Stimulated activated CD4-positive, alpha-beta T cell treated with anti-CD3 and anti-CD28 coated beads, TNF-alpha, amount 100 ng/mL, for 24 hours (primary cell): Measurements from ENCODE around the gene SHISA5.

Experiments
- DNase-seq, 3 experiments: peaks; one replicate each; pipeline ENCODE4 v3.0.0-alpha.2; 2020; ENCODE audit warnings: low read depth in 3 of 3

SHISA5 gene

DNA sequence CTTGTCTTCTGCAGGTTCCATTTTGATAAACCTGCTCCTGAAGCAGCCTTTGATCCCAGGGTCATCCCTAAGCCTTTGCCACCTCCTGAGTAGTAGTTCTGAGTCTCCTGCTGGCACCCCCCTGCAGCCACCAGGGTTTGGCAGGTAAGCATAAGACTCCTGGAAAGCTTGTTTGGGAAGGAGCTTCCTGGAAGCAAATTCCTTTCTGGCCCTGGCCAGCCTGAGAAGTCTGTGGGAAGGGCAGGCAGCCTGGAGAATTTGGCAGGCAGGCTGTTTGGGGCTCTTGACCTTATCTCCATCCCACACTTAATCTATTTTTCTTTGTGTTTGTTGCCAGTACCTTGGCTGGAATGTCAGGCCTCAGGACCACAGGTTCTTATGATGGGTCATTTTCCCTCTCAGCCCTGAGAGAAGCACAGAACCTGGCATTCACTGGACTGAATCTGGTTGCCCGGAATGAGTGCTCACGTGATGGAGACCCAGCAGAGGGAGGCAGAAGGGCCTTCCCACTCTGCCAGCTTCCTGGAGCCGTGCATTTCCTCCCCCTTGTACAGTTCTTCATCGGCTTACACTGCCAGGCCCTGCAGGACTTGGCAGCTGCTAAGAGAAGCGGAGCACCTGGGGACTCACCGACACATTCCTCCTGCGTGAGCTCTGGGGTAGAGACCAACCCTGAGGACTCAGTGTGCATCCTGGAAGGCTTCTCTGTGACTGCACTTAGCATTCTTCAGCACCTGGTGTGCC, 44.0 kb downstream of the SHISA5 start:
- DNase-seq = no peak

- no peak for DNase-seq
Observed at GRCh38 chr3:48459331-48459730, 44.6 kb downstream of the SHISA5 start.

- no peak for DNase-seq
Observed at GRCh38 chr3:48456456-48456855, 47.5 kb downstream of the SHISA5 start.

DNA sequence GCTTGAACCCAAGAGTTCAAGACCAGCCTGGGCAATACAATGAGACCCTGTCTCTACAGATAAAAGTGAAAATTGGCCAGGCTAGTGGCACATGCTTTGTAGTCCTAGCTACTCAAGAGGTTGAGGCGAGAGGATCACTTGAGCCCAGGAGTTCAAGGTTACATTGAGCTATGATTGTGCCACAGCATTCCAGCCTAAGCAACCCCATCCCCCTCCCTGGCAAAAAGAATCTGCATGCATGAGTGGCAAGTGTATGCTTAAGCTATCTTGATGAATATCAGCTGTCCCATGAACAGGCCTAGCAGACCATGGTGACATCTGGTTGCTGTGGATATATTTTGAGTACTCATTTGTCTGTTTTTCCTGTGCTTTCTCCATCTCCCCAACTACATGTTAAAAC, 52.7 kb downstream of the SHISA5 start:
- DNase-seq = no peak

- DNase-seq = peak; percentile 76 to 87 (median 77)
Observed at GRCh38 chr3:48446425-48447193, 57.4 kb downstream of the SHISA5 start, which contains the start of gene ATRIP. Gene ATRIP, plus strand, starts transcription at chr3:48446737. Its CDS starts 109 bp downstream, at chr3:48446846.

DNA sequence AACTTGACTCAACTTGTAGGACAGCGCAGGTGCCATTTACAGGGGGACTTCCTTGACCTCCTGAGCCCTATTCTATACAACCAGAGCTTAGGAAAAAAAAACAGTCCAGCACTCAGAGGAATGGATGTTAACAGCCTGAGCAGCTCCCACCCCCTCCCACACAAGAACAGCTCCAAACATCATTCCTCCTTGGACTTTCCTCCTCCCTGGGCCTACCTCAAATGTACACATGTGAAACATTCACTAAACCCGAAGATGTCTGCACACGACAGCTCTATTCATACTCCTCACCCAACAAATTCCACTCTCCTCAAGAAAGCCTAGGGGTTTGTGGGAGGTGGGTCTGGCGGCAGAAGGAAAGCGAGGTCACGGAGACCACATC, 57.9 kb downstream of the SHISA5 start:
- DNase-seq = no peak

- no peak for DNase-seq
Observed at GRCh38 chr3:48445277-48445882, 58.6 kb downstream of the SHISA5 start.

- no peak for DNase-seq
Observed at GRCh38 chr3:48441940-48442339, 62.0 kb downstream of the SHISA5 start.

- DNase-seq = no peak
Observed at GRCh38 chr3:48440590-48440958, 63.4 kb downstream of the SHISA5 start.

DNA sequence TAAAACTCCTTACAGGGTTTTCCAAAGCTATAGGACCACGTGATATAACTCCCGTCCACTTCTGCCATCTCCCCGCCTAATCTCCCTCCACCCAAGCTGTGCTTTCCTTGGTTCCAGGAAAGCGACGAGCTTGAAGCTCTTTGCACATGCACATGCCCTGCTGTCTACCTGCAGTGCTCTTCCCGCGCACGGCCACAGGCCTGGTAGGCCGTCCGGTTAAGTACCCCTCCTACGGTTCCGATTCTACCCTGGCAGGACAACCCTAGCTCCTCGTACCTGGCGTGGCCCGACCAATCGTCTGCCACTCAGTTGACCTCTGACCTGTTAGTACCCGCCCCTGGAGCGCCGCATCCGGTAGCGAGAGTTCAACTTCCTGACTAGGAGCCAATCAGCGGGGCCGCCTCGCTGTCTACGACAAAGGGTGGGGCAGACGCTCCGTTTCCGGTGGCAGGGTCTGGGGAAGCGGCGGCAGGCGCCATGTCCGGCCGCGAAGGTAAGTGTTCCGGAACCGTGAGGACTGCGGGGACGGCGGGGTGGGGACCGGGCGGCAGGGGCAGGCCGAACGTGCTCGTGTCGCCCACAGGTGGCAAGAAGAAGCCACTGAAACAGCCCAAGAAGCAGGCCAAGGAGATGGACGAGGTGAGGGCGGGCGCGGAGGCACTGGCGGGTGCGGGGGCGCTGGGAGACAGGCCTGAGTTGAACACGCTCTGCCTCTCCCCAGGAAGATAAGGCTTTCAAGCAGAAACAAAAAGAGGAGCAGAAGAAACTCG, 64.0 kb downstream of the SHISA5 start, which contains the start of the genes CCDC51 and TMA7:
Gene CCDC51 (minus strand): TSS at position 300 of the 770 bp plus-strand sequence. CDS start 4,991 bp downstream, outside the sequence.
Gene TMA7 (plus strand): TSS at position 438 of the 770 bp plus-strand sequence. CDS start 40 bp downstream, at position 478.
- peak; percentile 95 to 99 (median 99) for DNase-seq

GRCh38 chr3:48437812-48438211, 66.2 kb downstream of the SHISA5 start:
- no peak for DNase-seq

- no peak for DNase-seq
Observed at GRCh38 chr3:48436855-48437254, 67.1 kb downstream of the SHISA5 start.

GRCh38 chr3:48436477-48436787, 67.5 kb downstream of the SHISA5 start:
- no peak for DNase-seq

DNA sequence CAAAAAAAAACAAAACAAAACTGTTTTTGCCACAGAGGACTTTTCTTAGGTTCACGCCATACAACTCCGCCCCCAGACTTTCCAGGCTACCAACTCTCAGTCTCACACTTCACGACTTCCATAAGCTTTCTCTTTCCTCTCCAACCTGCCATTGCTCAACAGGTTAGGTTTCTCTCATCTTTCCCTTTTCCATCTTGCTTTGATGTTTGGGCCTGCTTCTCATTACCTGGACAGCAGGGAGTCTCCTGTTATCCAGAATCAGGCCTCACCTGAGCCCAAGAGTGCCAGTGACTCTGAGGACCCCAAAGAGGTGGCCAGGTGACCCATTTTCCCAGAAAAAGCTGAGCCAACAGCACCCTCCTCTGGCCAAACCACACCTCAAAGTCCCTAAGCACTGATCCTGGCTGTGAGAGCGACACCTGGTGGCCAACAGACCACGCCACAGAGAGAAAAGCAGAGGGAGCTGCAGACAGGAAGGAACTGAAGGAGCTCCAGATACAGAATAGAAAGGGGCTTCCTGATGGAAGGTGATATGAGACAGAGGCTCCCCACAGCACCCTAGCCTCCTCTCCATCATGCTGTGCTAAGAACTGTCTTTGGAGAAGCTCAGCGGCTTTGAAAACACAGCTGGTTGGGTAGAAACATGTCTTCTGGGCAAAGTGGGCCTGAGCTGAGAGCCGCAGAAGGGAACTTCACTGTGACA, 68.0 kb downstream of the SHISA5 start:
- DNase-seq = peak; percentile 73 to 77 (median 76)

- no peak for DNase-seq
Observed at GRCh38 chr3:48435223-48435595, 68.8 kb downstream of the SHISA5 start.

DNA sequence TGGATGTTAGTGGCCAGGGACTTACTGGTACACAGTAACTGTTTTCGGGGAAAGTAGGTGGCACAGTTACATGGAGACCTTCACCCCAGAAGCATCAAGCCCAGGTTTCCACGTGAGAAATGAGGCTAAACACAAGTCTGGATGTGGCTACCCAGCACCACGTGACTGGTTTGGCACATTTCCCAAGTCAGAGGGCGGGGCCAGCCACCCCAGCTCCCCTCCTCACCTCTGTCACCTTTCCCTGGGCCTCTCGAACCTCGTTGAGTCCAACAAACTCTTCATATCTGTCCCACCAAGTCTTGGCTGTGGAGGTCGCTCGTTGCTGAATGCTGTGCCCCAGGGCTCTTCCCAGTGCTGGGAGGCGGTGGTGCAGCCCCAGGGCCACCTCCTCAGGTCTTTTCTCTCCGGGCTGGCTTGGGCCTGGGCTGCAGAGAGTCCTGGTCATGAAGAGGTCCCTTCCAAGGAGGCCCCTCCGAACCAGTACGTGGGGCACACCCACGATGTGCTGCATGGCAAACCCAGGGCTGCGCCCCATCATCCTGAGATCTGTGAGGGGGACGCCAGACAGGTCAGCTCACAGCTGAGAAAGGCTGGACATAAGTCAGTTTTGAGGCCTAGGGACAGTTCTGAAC, 69.3 kb downstream of the SHISA5 start:
- DNase-seq = no peak

- no peak for DNase-seq
Observed at GRCh38 chr3:48433472-48434118, 70.4 kb downstream of the SHISA5 start.

DNA sequence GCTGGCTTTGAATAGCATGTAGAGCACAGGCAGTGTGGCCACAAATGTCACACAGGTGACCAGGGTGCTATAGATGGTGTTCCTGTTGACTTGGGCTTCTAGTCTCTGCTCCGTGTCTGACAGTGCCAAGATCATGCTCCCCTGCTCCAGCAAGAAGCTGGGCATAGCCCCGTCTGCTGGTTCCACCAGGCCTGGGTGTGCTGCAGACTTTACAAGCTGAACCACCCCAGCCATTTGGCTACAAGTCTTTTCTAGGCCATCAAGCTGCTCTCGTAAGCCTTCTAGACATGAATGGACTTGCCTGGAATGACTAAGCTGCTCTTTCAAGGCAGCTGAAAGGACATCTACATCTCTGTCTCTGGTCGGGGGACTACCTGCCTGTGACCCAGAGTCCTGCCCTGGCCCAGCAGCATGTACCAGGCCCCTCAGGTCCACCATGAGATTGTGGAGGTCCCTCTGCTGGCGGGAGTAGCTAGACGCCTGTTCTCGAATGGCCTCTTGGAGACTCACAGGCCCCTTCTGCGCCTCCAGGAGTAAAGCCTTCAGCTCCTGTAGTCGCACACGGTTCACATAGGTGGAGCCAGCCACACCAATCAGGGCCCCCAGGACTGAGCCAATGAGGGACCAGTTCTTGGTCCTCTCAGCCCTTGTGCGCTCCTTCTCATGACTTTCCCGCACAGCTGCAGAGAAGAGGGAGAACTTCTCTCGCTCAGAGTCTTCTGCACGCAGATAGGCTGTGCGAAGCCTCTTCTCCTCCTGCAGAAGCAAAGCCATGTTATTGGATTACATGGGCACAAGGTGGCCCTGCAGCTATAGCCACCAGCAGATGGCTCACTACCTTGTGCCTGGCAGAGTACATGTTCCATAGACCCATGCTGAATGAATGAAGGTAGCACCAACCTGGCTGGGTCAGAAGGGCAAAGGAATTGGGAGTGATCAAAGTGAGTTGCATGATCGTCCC, 71.3 kb downstream of the SHISA5 start:
- no peak for DNase-seq
